ENCODE results near the gene TLE1. TPM values are rescaled to one million over a fixed set of nuclear protein-coding genes. Genes with fewer than 3 reads are reported as not detected.

Gene TLE1
- total RNA-seq, 1 donor from 2014 or later: 75.1 TPM

- Histone ChIP-seq H3K4me1 (no peaks in the 10 kb centered on the region), H3K27me3 (no peaks in the 10 kb centered on the region), H3K4me3 (no peak overlapping the region), H3K27ac (no peak overlapping the region), H3K36me3 (no peaks in the 10 kb centered on the region), H3K9me3 (no peaks in the 10 kb centered on the region)
- intact Hi-C loops (cut with DNase I): no loop called here
- TF ChIP-seq, protein P1, sequence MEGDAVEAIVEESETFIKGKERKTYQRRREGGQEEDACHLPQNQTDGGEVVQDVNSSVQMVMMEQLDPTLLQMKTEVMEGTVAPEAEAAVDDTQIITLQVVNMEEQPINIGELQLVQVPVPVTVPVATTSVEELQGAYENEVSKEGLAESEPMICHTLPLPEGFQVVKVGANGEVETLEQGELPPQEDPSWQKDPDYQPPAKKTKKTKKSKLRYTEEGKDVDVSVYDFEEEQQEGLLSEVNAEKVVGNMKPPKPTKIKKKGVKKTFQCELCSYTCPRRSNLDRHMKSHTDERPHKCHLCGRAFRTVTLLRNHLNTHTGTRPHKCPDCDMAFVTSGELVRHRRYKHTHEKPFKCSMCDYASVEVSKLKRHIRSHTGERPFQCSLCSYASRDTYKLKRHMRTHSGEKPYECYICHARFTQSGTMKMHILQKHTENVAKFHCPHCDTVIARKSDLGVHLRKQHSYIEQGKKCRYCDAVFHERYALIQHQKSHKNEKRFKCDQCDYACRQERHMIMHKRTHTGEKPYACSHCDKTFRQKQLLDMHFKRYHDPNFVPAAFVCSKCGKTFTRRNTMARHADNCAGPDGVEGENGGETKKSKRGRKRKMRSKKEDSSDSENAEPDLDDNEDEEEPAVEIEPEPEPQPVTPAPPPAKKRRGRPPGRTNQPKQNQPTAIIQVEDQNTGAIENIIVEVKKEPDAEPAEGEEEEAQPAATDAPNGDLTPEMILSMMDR (IDR thresholded peaks at IDR 0.05): no peak
- TF ChIP-seq POLR2A (IDR thresholded peaks at IDR 0.05) (no peak), POLR2AphosphoS5 (IDR thresholded peaks at IDR 0.05; ENCODE audit: insufficient read depth in 1 of 2, low read depth in 1 of 2) (no peak)
- no peak for DNase-seq (ENCODE audit: extremely low spot score in 2 of 2)
Measured at GRCh38 chr9:81542118-81542889, 147.0 kb downstream of the TLE1 start.

- no peak for DNase-seq (ENCODE audit: extremely low spot score in 2 of 2)
- Histone ChIP-seq H3K27me3 (no peaks in the 10 kb centered on the region), H3K36me3 (no peaks in the 10 kb centered on the region), H3K9me3 (no peaks in the 10 kb centered on the region), H3K4me3 (no peak overlapping the region), H3K27ac (no peak overlapping the region), H3K4me1 (no peaks in the 10 kb centered on the region)
- no peak for TF ChIP-seq POLR2AphosphoS5 (IDR thresholded peaks at IDR 0.05; ENCODE audit: insufficient read depth in 1 of 2, low read depth in 1 of 2)
- TF ChIP-seq, protein P1 (IDR thresholded peaks at IDR 0.05): no peak
- no peak for TF ChIP-seq POLR2A (IDR thresholded peaks at IDR 0.05)
- intact Hi-C loops (cut with DNase I): no loop called here
Measured at GRCh38 chr9:81540142-81540710, 149.1 kb downstream of the TLE1 start.

DNA sequence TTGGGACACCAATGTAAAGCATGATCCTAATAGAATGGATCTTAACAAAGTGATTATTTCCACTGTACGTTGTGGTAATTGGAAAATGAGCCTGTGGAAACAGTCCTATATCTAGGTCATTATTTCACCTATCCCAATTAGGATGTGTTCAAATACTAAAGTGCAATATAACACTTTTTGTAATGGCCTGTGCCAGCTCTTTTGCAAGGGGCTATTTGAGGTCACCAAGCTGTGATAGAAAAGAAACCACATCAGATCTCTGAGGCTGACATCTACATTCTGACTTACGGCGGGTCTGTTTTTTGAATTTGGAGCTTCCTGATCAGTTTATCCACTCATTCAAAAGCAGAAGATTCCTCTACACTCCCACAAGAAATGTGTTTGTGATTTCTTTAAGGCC is 150.0 kb downstream of the TLE1 start:
- DNase-seq (ENCODE audit: extremely low spot score in 2 of 2): no peak
- TF ChIP-seq POLR2A (IDR thresholded peaks at IDR 0.05) (no peak), POLR2AphosphoS5 (IDR thresholded peaks at IDR 0.05; ENCODE audit: insufficient read depth in 1 of 2, low read depth in 1 of 2) (no peak)
- TF ChIP-seq, protein P1 (IDR thresholded peaks at IDR 0.05): no peak
- intact Hi-C loops (cut with DNase I): no loop called here

DNA sequence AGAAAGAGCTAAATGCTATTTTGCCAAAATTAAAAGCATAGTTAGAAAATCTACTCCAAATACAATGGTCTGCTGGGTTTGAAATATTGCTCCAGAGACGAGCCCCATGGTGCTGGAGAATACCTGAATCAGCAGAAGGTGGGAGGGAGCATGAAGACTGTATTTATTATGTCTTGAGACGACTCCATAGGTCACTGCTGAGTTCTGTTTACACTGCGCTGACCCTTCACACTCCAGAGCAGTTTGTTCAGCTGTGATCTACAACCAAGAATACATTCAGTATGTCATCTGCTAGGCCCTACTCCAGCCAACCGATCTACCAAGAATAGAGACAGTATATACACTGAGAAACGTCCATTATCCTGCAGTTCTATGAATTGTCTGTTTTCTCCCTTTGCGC is 150.5 kb downstream of the TLE1 start:
- Histone ChIP-seq H3K36me3 (no peaks in the 10 kb centered on the region), H3K27me3 (no peaks in the 10 kb centered on the region), H3K27ac (no peak overlapping the region), H3K4me1 (no peaks in the 10 kb centered on the region), H3K9me3 (no peaks in the 10 kb centered on the region), H3K4me3 (no peak overlapping the region)
- intact Hi-C loops (cut with DNase I): no loop called here
- DNase-seq (ENCODE audit: extremely low spot score in 2 of 2): no peak
- TF ChIP-seq POLR2AphosphoS5 (IDR thresholded peaks at IDR 0.05; ENCODE audit: insufficient read depth in 1 of 2, low read depth in 1 of 2) (no peak), POLR2A (IDR thresholded peaks at IDR 0.05) (no peak)
- TF ChIP-seq, protein P1 (IDR thresholded peaks at IDR 0.05): no peak

More for the DNA sequence above, 150.0 kb downstream of the TLE1 start:
- no peaks in the 10 kb centered on the region for H3K36me3 ChIP-seq
- no peaks in the 10 kb centered on the region for H3K9me3 ChIP-seq
- no peaks in the 10 kb centered on the region for H3K27me3 ChIP-seq
- no peak overlapping the region for H3K27ac ChIP-seq
- H3K4me1 ChIP-seq: no peaks in the 10 kb centered on the region
- no peak overlapping the region for H3K4me3 ChIP-seq

DNA sequence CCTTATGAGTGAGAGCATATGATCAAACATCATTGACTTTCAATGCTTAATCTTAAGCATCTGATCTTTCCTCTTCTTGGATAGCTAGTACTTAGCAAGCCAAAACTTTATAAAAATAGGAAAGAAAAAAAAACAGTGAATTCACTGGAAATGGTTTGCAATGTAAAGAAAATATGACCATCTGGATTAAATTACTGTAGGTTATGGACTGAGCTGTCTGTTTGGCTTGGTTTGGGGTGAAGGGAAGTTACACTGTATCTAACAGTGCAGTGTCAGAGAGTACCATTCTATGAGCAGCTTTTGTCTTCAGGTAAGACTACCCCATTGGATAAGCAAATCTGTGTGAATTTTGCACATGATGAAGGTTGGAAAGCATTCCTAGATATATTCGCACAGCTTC is 151.4 kb downstream of the TLE1 start:
- H3K9me3 ChIP-seq: no peaks in the 10 kb centered on the region
- intact Hi-C loops (cut with DNase I): no loop called here

More for the DNA sequence above, 151.4 kb downstream of the TLE1 start:
- Histone ChIP-seq H3K36me3 (no peaks in the 10 kb centered on the region), H3K4me3 (no peak overlapping the region), H3K4me1 (no peaks in the 10 kb centered on the region), H3K27me3 (no peaks in the 10 kb centered on the region), H3K27ac (no peak overlapping the region)
- DNase-seq (ENCODE audit: extremely low spot score in 2 of 2): no peak
- TF ChIP-seq POLR2A (IDR thresholded peaks at IDR 0.05): no peak
